ENCODE results near the gene C1orf167. TPM values are rescaled to one million over a fixed set of nuclear protein-coding genes. Genes with fewer than 3 reads are reported as not detected.

The C1orf167 gene
- total RNA-seq, 3 donors from 2014 or later = 0.60 TPM; not detected in 2

DNA sequence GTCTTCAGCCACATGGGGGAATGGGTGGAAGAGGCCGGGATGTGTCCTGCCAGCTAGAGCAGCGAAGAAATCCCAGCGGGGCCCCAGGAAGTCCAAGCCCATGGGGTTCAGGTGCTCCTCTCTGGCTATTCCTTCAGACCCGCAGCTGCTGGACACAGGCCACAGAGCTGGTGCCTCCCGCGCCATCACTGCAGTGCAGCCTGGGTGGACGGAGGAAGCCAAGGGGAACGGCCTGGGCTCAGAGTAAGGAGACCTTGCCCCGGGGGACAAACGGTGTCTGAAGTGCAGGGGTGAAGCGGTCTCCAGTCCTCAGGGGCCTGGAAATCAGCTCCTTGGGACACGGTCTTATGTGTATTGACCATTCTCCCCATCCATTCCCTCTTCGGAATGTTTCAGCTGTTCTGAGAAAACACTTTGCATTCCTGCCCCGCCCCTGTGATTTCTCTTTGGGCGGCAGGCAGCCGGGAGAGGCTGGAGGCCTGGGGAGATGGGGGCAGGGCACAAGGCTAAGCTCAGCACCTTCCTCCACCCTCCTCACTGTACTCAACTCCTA lies 25.3 kb downstream of the C1orf167 start:
- intact Hi-C loops (cut with DNase I, micrococcal nuclease) = no loop called here
- no peaks in the 10 kb centered on the region for H3K9me3 ChIP-seq
- TF ChIP-seq, protein P1, sequence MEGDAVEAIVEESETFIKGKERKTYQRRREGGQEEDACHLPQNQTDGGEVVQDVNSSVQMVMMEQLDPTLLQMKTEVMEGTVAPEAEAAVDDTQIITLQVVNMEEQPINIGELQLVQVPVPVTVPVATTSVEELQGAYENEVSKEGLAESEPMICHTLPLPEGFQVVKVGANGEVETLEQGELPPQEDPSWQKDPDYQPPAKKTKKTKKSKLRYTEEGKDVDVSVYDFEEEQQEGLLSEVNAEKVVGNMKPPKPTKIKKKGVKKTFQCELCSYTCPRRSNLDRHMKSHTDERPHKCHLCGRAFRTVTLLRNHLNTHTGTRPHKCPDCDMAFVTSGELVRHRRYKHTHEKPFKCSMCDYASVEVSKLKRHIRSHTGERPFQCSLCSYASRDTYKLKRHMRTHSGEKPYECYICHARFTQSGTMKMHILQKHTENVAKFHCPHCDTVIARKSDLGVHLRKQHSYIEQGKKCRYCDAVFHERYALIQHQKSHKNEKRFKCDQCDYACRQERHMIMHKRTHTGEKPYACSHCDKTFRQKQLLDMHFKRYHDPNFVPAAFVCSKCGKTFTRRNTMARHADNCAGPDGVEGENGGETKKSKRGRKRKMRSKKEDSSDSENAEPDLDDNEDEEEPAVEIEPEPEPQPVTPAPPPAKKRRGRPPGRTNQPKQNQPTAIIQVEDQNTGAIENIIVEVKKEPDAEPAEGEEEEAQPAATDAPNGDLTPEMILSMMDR (IDR thresholded peaks at IDR 0.05) = no peak
- no peak overlapping the region for H3K4me3 ChIP-seq
- H3K36me3 ChIP-seq (ENCODE audit: low read depth) = no peaks in the 10 kb centered on the region
- peaks cover 33% of the 10 kb centered on the region for H3K4me1 ChIP-seq (ENCODE audit: low read depth)
- DNase-seq (peak in 2 of 3 donors; percentile 66 to 68), ATAC-seq (peak; percentile 52)

DNA sequence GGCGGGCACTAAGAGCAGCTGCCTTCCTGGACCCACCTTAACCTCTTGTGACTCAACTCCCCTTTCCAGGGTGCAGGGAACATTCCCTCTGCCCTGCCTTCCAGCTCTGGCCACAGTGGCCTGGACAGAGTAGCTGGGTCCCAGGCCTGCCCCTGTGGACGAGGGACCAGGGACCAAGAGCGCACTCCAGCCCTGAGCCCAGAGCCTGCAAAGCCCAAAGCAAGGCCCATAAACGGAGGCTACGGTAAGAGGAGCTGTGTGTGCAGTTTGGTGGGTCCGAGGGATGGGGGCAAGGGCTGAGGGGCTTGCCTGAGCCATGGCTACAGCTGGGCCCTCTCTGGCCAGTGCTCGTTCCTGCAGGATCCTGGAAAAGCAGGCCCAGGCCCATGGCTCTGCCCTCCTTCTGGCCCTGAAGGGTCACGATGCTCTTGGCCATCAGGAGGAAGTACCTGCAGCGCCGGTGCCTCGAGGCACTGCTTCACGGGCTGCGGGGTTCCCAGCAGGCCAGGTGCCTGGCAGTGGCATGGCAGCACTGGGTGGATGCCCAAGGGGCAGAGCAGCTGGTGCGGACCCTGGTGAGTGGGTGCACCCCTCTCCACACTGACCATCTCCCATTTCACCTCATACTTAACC lies 25.9 kb downstream of the C1orf167 start:
- ATAC-seq (no peak), DNase-seq (no peak)
- H3K4me3 ChIP-seq = no peak overlapping the region
- H3K9me3 ChIP-seq = no peaks in the 10 kb centered on the region
- TF ChIP-seq, protein P1 (IDR thresholded peaks at IDR 0.05) = no peak
- intact Hi-C loops (cut with DNase I, micrococcal nuclease) = no loop called here
- no peaks in the 10 kb centered on the region for H3K36me3 ChIP-seq (ENCODE audit: low read depth)
- peaks cover 33% of the 10 kb centered on the region for H3K4me1 ChIP-seq (ENCODE audit: low read depth)

- ATAC-seq = peak; percentile 52
These were observed 26.6 kb downstream of the C1orf167 start for GRCh38 chr1:11788549-11789053.

GRCh38 chr1:11789126-11790067 lies 27.4 kb downstream of the C1orf167 start:
- peaks cover 33% of the 10 kb centered on the region for H3K4me1 ChIP-seq (ENCODE audit: low read depth)
- no peak for ATAC-seq

More at GRCh38 chr1:11788549-11789053, 26.6 kb downstream of the C1orf167 start:
- intact Hi-C loops (cut with DNase I, micrococcal nuclease) = no loop called here
- TF ChIP-seq, protein P1 (IDR thresholded peaks at IDR 0.05) = no peak
- Histone ChIP-seq H3K4me1 (ENCODE audit: low read depth) (peaks cover 33% of the 10 kb centered on the region), H3K9me3 (no peaks in the 10 kb centered on the region), H3K4me3 (no peak overlapping the region), H3K36me3 (ENCODE audit: low read depth) (no peaks in the 10 kb centered on the region)
- DNase-seq = no peak

More at GRCh38 chr1:11789126-11790067, 27.4 kb downstream of the C1orf167 start:
- Histone ChIP-seq H3K9me3 (no peaks in the 10 kb centered on the region), H3K4me3 (no peak overlapping the region), H3K36me3 (ENCODE audit: low read depth) (no peaks in the 10 kb centered on the region)
- intact Hi-C loops (cut with DNase I, micrococcal nuclease) = no loop called here
- TF ChIP-seq, protein P1 (IDR thresholded peaks at IDR 0.05) = no peak
- DNase-seq = no peak
